IPS-NIHi7 (cell line): Measurements from ENCODE around the gene WDFY4.
"Not testable (repeated sequence)": the region's sequence is repeated elsewhere in the genome, so short reads cannot be mapped to it uniquely, and the experiment has no call there.

Source experiments
- DNase-seq: peaks from one replicate; pipeline ENCODE4 v3.0.0; 2012; ENCODE audit warnings: mixed read lengths; ENCODE audit errors: extremely low spot score

The WDFY4 gene, protein sequence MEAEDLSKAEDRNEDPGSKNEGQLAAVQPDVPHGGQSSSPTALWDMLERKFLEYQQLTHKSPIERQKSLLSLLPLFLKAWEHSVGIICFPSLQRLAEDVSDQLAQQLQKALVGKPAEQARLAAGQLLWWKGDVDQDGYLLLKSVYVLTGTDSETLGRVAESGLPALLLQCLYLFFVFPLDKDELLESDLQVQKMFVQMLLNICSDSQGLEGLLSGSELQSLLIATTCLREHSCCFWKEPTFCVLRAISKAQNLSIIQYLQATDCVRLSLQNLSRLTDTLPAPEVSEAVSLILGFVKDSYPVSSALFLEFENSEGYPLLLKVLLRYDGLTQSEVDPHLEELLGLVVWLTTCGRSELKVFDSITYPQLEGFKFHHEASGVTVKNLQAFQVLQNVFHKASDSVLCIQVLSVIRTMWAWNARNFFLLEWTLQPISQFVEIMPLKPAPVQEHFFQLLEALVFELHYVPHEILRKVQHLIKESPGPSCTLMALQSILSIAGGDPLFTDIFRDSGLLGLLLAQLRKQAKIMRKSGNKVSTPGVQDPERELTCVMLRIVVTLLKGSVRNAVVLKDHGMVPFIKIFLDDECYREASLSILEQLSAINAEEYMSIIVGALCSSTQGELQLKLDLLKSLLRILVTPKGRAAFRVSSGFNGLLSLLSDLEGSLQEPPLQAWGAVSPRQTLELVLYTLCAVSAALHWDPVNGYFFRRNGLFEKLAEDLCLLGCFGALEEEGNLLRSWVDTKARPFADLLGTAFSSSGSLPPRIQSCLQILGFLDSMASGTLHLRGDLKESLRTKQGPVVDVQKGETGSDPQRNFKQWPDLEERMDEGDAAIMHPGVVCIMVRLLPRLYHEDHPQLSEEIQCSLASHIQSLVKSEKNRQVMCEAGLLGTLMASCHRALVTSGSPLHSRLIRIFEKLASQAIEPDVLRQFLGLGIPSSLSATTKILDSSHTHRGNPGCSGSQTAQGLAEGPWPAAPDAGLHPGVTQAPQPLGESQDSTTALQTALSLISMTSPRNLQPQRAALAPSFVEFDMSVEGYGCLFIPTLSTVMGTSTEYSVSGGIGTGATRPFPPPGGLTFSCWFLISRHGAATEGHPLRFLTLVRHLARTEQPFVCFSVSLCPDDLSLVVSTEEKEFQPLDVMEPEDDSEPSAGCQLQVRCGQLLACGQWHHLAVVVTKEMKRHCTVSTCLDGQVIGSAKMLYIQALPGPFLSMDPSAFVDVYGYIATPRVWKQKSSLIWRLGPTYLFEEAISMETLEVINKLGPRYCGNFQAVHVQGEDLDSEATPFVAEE (N-terminal part only)

DNA sequence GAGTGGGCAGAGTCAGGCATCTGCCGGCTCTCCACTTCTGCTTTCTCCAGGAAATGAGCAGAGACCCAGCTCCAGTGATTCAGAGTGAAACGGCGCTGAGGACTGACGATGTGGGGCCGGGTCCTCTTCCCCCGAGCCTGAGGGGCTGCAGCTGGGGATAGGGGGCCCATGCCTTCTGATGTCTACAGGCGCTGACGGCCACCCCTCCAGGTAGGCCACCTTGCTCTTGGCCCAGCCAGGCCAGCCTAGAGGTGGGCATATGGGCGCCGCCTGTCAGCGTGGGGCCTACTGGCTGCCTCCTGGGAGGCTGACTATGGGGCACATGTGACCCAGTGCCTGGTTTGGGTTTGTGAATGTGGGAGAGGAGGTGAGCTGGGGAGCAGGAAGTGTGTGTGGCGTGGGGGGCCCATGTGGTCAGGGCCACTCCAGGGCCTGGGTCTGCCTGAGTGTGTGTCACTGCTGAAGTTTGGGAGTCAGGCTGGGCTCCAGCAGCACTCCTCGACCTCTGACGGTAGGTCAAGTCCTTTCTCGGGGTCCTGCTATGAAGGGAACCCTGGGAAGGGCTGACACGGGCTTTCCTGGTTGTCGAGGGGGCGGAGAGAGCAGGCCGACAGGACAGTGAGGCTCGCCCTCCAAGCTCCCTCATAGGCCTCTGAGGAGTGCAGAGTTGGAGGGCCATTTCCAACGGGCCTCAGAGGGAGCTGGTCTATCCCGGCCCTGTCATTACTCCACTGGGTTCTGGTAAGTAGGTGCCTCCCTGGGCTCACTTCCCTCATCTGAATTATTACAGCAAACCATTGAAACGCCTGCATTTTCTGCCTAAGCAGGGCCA is at the start of gene WDFY4:
Gene WDFY4, plus strand, starts transcription at position 82 of the 832 bp plus-strand sequence. CDS start 24,860 bp downstream, outside the sequence.
- no peak for DNase-seq

DNA sequence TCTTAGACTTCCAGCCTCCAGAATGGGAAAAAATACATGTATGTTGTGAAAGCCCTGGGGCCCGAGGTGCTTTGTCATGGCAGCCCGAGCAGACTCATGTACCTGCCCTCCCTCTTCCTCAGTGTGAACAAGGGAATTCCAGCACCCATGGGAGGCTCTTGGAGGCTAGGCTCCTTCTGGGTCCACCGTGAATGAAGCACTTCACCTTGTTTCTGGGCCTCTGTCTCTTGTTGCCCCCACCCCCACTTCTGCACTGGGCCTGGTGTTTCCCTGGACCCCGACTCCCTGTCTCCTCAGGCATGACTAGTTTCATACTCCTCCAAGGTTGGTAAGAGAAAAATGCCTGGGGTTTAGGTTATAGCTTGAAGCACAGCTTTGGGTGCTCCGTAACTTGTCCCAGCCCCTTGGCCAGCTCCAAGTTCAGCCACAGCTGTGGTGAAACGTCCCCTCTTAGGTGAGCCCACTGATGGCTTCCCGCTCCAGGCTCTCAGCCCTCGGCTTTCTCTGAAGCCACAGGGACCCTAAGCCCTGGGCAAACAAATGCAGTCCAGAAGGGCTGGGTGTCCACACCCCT is 49.6 kb upstream of the WDFY4 start:
- no peak for DNase-seq

DNA sequence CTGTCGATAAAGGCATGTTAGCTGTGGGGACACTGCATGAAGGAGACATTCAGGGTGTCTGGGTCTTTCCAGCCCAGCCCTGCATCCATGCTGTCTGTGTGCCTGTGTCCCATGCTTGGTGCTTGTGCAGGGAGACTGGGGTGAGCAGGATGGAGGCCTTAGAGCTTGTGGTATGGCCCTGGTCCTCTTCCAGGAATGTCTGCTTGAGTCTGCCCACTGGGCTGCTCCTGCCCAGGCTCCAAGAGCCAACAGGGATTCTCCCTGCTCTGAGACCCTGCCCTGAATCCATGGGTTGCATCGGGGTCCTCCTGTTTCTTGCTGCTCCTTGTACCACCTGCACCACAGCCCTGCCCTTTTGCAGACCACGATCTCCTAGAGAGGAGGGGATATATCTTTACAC is 48.4 kb upstream of the WDFY4 start:
- no peak for DNase-seq

DNA sequence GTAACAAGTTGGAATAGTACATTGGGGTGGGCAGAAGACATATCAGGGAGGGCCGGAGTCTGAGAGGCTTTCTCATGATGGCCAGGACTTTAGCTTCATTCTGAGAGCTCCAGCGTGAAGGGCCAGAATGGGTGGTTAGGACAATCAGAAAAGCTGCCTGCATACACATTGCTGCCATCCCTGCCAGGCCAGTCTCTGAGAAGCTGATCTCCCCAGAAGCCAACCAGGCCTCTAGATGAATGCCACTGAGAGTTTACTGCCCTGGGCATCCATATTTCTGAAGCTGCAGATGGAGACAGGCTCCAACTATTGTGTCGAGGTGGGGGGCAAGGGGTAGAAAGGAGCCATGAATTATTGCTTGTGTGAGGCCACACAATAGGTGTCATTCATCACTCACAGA is 47.8 kb upstream of the WDFY4 start:
- no peak for DNase-seq

DNA sequence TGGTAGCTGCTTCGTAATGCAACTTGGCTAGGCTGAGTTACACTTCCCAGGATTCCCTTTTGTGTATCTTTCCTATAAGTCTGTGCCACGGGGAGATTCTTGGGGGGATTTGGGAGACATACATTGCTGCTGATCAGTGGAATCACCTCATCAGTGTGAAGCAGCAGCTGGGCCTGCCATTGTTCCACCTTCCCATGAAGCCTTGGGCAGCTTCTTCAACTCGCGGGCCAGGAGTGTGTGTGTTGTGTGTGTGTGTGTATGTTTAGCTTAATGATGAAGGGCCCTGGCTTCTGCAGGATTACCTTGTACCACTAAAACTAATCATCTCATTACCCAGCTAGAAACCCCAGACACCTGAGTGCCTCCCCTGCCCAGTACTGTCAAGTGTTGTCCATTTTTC is 46.5 kb upstream of the WDFY4 start:
- DNase-seq: no peak

DNA sequence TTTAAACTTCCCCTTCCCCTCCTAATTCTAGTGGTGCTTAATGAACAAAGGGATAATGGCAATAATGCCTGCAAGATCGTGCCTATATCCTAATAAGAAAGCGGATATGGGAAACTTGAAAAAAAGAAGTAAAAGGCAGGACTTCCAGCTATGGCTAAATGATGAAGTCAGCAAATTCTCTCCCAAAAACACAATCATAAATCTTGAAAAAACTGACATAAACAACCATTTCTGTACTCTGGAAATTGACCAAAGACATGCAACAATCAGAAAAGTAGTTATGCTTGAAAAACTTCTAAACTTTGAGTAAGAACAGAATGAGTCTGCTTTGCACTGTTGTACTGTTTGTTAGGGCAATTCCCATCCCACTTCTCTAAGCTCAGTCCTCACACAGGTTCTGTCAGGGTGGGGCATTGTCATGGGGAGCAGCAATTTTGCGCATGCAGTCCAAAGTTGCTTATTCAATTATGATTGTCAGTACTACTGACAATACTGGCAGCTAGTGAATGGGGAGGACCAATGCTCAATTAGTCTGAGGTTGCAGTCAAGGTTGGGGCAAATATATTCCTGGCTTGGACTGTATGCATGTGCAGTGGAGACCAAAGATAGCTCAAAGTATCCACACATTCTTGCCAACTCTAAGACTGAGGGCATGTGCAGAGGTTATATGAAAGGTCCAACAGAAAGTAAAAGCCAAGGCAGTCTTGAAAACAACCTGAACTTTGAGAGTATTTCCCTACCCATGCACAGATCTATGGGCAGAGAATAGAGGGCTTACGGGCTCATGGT is 45.7 kb upstream of the WDFY4 start:
- no peak for DNase-seq

DNA sequence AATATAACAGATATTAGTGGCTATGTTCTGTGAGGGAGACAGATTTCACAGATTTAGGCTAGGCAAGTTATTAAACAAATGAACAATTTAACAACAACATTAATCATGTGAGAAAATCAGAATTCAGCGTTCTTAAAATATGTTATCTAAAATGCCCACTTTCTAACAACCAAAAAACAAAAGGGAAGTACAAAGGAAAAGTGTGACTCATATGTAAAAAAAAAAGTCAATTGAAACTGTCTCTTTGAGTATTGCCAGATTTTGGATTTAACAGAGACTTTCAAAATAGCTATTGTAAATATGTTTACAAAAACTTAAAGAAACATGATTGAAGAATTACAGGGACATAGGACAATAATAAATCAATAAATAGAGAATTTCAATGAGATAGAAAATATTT is 45.0 kb upstream of the WDFY4 start:
- DNase-seq: no peak

DNA sequence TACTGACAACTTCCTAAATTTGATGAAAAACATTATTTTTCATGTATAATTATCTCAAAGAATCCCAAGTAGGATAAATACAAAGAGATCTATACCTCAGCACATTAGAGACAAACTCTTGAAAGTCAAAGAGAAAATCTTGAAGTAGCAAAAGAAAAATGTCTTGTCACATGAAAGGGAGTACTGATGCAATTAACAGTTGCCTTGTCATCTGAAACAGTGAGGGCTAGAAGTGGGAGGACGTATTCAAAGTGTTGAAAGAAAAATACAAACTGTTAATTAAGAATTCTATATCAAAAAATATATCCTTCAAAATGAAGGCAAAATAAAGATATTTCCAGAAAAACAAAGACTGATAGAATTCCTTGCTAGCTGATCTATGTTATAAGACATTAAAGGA is 44.3 kb upstream of the WDFY4 start:
- DNase-seq: no peak

DNA sequence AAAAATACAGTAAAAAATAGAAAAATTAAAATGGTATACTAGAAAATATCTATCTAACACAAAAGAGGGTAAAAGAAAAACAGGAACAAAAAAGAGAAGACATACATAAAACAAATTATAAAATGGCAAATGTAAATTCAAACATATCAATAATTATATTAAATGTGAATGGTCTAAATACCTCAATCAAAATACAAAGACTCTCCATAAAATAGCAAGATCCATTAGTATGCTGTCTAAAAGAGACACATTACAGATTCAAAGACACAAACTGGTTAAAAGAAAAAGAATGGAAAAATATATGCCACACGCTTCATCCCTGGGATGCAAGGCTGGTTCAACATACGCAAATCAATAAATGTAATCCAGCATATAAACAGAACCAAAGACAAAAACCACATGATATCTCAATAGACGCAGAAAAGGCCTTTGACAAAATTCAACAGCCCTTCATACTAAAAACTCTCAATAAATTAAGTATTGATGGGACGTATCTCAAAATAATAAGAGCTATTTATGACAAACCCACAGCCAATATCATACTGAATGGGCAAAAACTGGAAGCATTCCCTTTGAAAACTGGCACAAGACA is 43.5 kb upstream of the WDFY4 start:
- DNase-seq: not testable (repeated sequence)

DNA sequence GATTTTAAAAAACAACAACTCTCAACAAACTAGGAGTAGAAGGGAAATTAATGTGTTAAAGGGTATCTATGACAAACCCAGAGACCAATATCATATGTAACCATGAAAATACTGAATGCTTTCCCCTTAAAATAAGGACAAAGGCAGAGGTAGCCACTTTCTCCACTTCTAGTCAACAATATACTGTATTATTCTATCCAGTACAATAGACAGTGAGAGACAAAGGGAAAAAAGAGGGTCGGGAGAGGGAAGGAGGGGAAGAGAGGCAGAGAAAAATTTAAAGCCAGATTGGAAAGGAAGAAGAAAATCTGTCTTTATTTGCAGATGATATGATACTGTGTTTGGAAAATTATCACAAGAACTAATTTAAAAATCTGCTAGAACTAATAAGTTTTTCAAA is 39.1 kb upstream of the WDFY4 start:
- no peak for DNase-seq

DNA sequence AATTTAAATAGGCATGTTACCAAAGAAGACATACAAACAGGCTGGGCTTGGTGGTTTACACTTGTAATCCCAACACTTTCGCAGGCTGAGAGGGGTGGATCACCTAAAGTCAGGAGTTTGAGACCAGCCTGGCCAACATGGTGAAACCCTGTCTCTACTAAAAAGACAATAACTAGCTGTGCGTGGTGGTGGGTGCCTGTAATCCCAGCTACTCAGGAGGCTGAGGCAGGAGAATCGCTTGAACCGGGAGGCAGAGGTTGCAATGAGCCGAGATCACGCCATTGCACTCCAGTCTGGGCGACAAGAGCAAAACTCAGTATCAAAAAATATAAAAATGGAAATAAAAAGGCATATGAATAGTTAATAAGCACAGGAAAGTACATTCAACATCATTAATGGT is 37.6 kb upstream of the WDFY4 start:
- DNase-seq: not testable (repeated sequence)

DNA sequence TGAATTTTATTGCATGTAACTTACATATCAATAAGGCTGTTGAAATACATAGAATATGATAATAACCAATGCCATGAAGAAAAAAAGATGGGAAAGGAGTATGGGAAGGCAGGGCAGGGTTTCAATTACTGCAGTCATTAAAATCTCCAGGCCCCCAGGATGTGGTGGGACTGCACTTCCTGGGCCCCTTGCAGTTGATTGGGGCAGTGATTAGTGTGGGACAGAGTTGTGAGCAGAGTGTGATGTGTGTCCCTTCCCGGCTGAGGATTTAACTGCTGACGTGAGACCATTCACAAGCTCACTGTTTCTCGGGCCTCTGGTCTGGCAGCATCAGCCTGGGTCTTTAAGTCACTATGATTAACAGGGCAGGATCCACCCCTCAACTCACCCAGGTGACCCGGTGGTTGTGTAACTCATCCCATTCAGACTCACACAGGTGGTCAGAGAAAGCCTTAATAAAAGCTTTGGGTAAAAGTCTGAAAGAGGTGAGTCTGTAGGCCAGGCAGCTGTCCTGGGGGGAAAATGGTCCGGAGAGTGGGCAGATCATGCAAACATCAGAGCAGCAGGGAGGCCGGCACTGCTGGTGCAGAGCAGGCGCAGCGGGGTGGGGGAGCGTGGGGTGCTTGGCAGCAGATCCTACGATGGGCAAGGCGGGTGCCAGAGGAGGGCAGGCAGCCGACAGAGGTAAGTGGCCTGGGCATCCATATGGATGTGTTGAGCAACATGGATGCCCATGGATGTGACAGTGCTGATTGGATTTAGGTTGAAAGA is 36.3 kb upstream of the WDFY4 start:
- no peak for DNase-seq

DNA sequence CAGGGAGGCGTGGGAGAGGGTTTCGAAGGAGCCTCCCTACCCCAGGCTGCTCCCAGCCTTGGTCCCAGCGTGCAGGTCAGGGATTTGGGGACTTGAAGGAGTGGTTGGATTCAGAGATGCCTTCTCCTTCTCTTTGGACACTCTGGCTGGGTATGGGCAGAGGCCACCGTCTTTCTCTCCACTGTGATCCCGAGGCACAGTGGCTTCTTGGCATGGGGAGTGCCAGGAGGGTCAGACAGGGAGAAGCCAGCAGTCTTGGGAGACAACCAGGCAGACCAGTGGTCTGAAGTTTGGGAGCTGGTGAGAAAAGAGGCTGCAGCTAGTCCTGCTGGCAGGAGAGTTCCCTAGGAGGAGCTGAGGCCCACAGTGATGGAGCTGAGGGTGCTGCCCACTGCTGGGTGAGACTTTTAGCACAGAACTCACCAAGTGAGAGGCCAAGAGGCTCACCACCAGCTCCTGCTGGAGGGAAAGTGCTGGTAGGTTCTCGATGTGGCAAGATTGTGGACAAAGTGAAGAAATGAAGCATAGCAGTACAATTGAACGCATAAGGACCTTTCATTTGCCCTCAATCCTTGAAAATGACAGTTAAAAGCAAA is 35.2 kb upstream of the WDFY4 start:
- no peak for DNase-seq

DNA sequence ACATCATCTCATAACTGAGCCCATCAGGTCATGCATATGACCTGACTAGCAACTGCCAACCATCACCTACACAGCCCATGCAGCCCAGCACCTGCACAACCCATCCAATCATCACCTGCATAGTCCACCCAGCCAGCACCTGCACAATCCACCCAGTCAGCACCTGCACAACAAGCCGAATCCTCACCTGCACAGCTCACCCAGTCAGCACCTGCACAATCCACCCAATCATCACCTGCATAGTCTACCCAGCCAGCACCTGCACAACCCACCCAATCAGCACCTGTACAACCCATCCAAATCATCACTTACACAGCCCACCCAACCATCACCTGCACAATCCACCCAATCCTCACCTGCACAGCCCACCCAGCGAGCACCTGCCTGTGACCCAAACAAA is 33.4 kb upstream of the WDFY4 start:
- no peak for DNase-seq

DNA sequence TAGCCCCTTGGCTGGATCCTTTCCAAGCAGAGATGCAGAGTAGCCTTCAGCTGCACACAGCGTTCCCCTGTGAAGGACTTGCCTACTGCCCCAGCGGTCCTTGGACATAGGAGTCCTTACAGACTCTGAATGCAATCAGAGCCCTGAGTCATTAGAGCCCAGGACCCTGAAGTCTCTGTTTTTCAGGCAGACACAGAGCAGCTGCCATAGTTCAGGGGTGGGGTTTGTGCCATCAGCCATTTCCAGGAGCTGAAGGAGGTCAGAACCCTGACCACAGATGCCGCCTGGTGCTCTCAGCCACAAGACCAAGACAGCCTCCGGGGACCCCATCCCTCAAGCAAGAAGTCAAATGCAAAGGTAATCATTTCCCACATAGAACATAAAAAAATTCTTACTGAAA is 32.8 kb upstream of the WDFY4 start:
- DNase-seq: no peak

DNA sequence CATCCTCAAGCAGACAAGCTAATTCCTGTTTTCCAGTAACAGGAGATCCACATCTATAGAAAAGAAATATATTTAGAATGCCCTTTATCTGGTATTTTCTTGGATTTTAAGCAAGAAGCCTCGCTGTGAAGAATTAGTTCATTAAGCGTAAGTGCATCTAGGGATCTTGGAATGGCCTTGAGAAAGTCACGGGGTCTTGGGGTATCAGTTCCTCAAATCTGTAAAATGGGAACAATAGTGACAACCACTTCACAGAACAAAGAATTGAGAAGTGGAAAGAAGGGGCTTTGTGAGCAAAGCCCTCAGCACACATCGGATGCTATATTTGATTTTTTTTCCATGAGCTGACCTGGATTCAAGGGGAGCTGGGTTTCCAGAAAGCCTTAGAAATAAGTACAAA is 32.3 kb upstream of the WDFY4 start:
- no peak for DNase-seq

DNA sequence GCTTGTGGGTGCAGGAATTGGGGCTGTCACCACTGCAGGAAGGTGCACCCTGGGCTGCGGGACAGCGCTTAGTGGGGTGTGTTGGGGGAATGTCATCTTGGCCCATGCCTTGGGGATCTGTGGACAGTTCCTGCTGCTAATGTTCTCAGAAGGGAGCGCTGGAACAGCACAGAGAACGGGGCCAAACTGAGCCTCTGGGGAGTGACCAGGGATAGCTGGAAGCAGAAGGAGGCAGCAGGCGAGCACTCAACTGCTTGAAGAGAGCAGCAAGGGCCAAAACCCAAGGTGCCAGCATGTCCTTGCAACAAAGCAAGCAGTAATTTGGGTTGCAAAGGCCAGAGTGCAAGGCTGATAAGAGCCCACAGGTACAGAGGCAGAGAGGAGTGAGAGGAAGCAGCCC is 31.3 kb upstream of the WDFY4 start:
- DNase-seq: no peak

DNA sequence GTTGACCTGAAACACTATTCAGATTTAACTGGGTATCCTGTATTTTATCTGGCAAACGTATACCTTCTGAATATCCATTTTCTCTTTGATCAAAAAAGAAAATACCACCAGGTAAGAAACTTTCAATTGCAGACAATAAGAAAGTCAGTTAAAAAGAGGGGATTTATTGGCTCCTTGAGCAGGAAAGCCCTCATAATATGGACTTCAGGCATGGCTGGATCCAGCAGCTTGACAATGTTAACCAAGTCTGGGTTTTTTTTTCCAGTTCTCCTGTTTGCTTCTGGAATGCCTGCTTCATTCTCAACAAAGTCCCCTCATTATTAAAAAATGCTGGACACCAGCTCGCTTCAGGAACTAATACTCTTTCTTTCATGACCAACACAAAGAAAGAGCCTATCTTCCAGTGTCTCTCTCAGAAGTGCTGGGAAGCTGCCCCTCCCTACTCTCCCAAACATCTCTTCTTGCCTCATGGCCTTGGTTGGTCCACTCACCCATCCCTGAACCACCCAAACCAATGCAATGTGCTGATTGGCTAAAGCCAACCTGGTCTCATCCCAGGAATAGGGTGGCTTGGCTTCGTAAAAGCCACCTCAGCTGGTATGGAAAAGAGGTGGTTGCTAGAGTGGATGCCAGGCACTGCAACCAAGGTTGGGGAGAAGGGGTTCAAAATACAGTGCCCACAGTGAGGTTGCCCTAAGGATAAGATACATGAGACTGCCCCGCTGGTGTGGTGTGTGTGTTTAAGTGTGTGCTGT is 30.6 kb upstream of the WDFY4 start:
- DNase-seq: no peak
